WTC11 (cell line): ENCODE measurements around the gene PTPRN2. TPM values are rescaled to one million over a fixed set of nuclear protein-coding genes. Genes with fewer than 3 reads are reported as not detected.

ENCODE experiments used
- ATAC-seq: fragments of 200-7000 bp; cut with Tn5 transposase; 2 replicates; pipeline ENCODE4 v1.10.0; 2021; ENCODE audit warnings: mild to moderate bottlenecking, moderate library complexity
- CTCF ChIA-PET: fragments of 300-600 bp; sonication (Branson Sonifier 250); formaldehyde crosslinking; loops from one replicate; lab custom pipeline; 2021; ENCODE audit warnings: antibody characterized with exemption; lab: Charles Lee
- POLR2A ChIA-PET: fragments of 350-600 bp; sonication (Branson Sonifier 250); formaldehyde crosslinking; loops from one replicate; lab custom pipeline; 2021; ENCODE audit warnings: antibody characterized with exemption; lab: Charles Lee
- DNase-seq: peaks from one replicate; pipeline ENCODE4 v3.0.0; 2021; ENCODE audit warnings: low spot score
- H3K27ac Mint-ChIP-seq: 2 replicates; pipeline ENCODE4 v1.8.0; 2021; ENCODE audit warnings: mixed read lengths
- H3K27me3 Mint-ChIP-seq: 2 replicates; pipeline ENCODE4 v1.8.0; 2021; ENCODE audit warnings: low read depth, mild to moderate bottlenecking, moderate library complexity, mixed read lengths
- H3K36me3 Mint-ChIP-seq: 2 replicates; pipeline ENCODE4 v1.8.0; 2021; ENCODE audit warnings: mixed read lengths
- H3K4me1 Mint-ChIP-seq: 2 replicates; pipeline ENCODE4 v1.8.0; 2022; ENCODE audit warnings: mixed read lengths
- H3K4me3 Mint-ChIP-seq: 2 replicates; pipeline ENCODE4 v1.8.0; 2021; ENCODE audit warnings: mild to moderate bottlenecking, moderate library complexity, mixed read lengths
- H3K9me3 Mint-ChIP-seq: 2 replicates; pipeline ENCODE4 v1.8.0; 2021; ENCODE audit warnings: mixed read lengths
- CREM ChIP-seq: sonication (generic); formaldehyde crosslinking; IDR thresholded peaks from 2 replicates; pipeline ENCODE4 v1.8.1; 2022; ENCODE audit warnings: mild to moderate bottlenecking, missing genetic modification reagents, moderate library complexity
- FOXK1 ChIP-seq: sonication (generic); formaldehyde crosslinking; IDR thresholded peaks from 2 replicates; pipeline ENCODE4 v1.8.0; 2022; ENCODE audit warnings: mild to moderate bottlenecking, moderate library complexity, missing genetic modification reagents
- KAT7 ChIP-seq: sonication (generic); formaldehyde crosslinking; IDR thresholded peaks from 2 replicates; pipeline ENCODE4 v1.8.1; 2023; ENCODE audit warnings: missing genetic modification reagents, mild to moderate bottlenecking, borderline replicate concordance
- MYBL2 ChIP-seq: sonication (generic); formaldehyde crosslinking; IDR thresholded peaks from 2 replicates; pipeline ENCODE4 v1.8.1; 2023; ENCODE audit warnings: mild to moderate bottlenecking, moderate library complexity, missing genetic modification reagents
- NFATC4 ChIP-seq: fragments of 250-450 bp; sonication (Bioruptor Pico); IDR thresholded peaks from 2 replicates; pipeline ENCODE4 v1.9.0; 2021; ENCODE audit warnings: mild to moderate bottlenecking
- NFE2L1 ChIP-seq: sonication (generic); formaldehyde crosslinking; IDR thresholded peaks from 2 replicates; pipeline ENCODE4 v1.8.1; 2023; ENCODE audit warnings: missing genetic modification reagents
- NFYB ChIP-seq: sonication (generic); formaldehyde crosslinking; conservative IDR thresholded peaks from 2 replicates; pipeline ENCODE4 v1.8.0; 2022; ENCODE audit warnings: low read depth, missing genetic modification reagents
- NR1H2 ChIP-seq: sonication (generic); formaldehyde crosslinking; IDR thresholded peaks from 2 replicates; pipeline ENCODE4 v1.9.0; 2021; ENCODE audit warnings: mild to moderate bottlenecking, moderate library complexity, missing genetic modification reagents
- PRRX2 ChIP-seq: fragments of 250-450 bp; sonication (Bioruptor Pico); IDR thresholded peaks from 2 replicates; pipeline ENCODE4 v1.8.0; 2021; ENCODE audit warnings: mild to moderate bottlenecking
- SOX15 ChIP-seq: fragments of 250-450 bp; sonication (Bioruptor Pico); IDR thresholded peaks from 2 replicates; pipeline ENCODE4 v1.9.0; 2021; ENCODE audit warnings: mild to moderate bottlenecking
- TCF7 ChIP-seq: sonication (generic); formaldehyde crosslinking; IDR thresholded peaks from 2 replicates; pipeline ENCODE4 v1.8.0; 2022; ENCODE audit warnings: mild to moderate bottlenecking, low read depth, missing genetic modification reagents, moderate library complexity
- ZNF121 ChIP-seq: sonication (generic); formaldehyde crosslinking; IDR thresholded peaks from 2 replicates; pipeline ENCODE4 v1.8.0; 2023; ENCODE audit warnings: missing genetic modification reagents
- total RNA-seq: library from RNA; stranded (reverse); gene quantifications from 3 replicates; pipeline ENCODE4 v1.2.3, GENCODE V29; 2021
- TF ChIP-seq, protein P1 (sequence below): sonication (generic); formaldehyde crosslinking; conservative IDR thresholded peaks from 2 replicates; pipeline ENCODE4 v1.8.1; 2023; ENCODE audit warnings: mild to moderate bottlenecking, low read depth, missing genetic modification reagents, moderate library complexity
- TF ChIP-seq, protein P2 (sequence below): fragments of 250-450 bp; sonication (Bioruptor Pico); conservative IDR thresholded peaks from 2 replicates; pipeline ENCODE4 v1.9.0; 2021; ENCODE audit warnings: mild to moderate bottlenecking
- TF ChIP-seq, protein P3 (sequence below): sonication (generic); formaldehyde crosslinking; IDR thresholded peaks from 2 replicates; pipeline ENCODE4 v1.8.0; 2022; ENCODE audit warnings: mild to moderate bottlenecking, missing genetic modification reagents
- TF ChIP-seq, protein P4 (sequence below): sonication (generic); formaldehyde crosslinking; IDR thresholded peaks from 2 replicates; pipeline ENCODE4 v1.8.1; 2023; ENCODE audit warnings: mild to moderate bottlenecking, missing genetic modification reagents, moderate library complexity

The PTPRN2 gene
- total RNA-seq, 1 experiment from 2014 or later = 4.7 TPM

DNA sequence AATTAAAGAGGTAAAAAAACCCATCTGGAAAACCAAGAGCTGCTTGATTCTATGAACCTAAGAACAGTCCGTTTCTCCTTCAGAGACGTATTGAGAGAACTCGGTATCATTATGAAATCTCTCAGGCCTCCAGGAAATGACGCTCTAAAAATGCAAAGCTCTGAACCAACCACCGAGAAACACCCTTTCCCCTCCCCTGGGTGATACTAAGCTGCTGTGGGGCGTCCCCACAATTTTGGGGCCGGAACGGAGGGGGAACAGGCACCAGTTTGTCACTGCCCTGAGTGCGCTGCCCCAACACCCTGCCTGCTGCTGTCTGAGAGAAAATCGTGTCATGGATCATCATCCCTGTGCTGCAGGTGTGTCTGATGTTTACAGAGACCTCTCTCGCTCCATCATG is 741.4 kb downstream of the PTPRN2 start (continued):
- TF ChIP-seq, protein P1, sequence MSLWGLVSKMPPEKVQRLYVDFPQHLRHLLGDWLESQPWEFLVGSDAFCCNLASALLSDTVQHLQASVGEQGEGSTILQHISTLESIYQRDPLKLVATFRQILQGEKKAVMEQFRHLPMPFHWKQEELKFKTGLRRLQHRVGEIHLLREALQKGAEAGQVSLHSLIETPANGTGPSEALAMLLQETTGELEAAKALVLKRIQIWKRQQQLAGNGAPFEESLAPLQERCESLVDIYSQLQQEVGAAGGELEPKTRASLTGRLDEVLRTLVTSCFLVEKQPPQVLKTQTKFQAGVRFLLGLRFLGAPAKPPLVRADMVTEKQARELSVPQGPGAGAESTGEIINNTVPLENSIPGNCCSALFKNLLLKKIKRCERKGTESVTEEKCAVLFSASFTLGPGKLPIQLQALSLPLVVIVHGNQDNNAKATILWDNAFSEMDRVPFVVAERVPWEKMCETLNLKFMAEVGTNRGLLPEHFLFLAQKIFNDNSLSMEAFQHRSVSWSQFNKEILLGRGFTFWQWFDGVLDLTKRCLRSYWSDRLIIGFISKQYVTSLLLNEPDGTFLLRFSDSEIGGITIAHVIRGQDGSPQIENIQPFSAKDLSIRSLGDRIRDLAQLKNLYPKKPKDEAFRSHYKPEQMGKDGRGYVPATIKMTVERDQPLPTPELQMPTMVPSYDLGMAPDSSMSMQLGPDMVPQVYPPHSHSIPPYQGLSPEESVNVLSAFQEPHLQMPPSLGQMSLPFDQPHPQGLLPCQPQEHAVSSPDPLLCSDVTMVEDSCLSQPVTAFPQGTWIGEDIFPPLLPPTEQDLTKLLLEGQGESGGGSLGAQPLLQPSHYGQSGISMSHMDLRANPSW (CRISPR knock-in tag) = no peak
- TF ChIP-seq TCF7 (CRISPR knock-in tag) (no peak), ZNF121 (CRISPR knock-in tag) (no peak), KAT7 (CRISPR knock-in tag) (no peak), NFATC4 (CRISPR knock-in tag) (no peak), MYBL2 (no peak)
- TF ChIP-seq, protein P2, sequence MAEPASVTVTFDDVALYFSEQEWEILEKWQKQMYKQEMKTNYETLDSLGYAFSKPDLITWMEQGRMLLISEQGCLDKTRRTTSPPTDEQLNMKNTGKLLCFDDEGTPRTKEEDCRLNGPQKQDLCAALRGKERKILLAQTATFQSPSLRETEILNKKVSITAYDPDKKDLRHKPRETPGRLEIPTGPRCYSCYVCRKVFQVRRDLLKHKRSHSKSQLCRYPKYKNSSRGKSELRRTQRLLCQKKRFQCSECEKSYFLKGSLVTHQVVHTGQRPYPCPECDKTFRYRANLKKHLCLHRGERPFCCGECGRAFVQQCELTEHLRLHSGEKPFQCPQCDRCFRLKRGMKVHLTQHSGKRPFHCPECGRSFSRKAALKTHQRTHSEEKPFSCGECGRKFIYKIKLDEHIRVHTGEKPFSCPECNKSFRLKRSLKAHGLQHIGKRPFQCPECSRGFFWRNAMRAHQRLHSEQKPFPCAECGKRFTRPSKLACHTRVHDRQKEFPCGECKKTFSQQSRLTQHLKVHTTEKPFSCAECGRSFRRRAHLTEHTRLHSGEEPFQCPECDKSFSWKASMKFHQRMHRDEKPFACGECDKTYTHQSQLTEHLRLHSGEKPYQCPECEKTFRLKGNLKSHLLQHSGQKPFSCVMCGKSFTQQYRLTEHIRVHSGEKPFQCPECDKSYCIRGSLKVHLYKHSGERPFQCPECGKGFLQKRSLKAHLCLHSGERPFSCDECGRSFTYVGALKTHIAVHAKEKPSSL = no peak

DNA sequence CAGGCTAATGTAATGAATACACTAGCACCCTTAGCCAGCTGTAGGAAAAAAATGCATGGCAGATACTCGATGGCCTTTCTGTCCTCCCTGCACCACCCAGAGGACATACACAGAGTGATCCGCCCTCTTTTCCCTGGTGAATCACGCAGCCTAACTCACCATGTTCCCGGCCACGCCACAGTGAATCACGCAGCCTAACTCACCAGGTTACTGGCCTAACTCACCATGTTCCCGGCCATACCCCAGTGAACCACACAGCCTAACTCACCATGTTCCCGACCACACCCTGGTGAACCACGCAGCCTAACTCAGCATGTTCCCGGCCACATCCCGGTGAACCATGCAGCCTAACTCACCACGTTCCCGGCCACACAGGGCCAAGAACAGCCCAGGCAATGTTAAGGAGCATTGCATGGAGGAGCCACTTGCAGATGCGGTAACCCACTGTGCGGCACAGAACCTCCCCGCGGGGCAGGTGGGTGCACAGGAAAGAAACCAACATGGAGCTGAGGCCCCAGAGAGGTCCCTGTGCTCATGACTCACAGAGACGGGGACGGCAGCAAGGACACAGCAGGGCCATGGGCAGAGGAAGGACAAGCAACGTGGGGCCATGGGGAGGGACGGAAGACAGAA is 742.3 kb downstream of the PTPRN2 start:
- no peak overlapping the region for H3K4me3 Mint-ChIP-seq
- no peak overlapping the region for H3K27ac Mint-ChIP-seq
- POLR2A ChIA-PET = no interaction called here

DNA sequence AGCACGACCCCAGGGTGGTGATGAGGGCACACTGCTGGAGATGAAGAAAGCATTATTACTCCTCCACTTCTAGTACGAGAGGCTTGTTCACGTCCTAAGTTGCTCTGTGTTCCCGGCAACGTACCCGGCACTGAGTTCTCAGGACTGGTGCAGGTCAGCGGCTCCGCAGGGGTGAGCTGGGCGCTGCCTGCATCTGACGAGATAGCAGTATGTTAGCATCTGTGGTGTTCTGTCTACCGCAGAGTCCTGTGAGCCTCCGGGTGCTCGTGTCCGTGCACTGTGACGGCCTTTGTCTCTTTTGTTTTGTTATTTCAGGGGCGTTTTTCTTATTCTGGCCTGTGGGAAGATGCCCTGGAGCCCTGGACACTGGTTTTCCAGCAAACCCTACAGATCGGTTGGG is 743.0 kb downstream of the PTPRN2 start:
- ChIA-PET POLR2A (no interaction called here), CTCF (no interaction called here)
- no peak for DNase-seq
- H3K9me3 Mint-ChIP-seq = peaks cover 16% of the 10 kb centered on the region
- ATAC-seq = no peak
- H3K36me3 Mint-ChIP-seq = peaks cover 16% of the 10 kb centered on the region
- H3K4me3 Mint-ChIP-seq = no peak overlapping the region
- TF ChIP-seq CREM (CRISPR knock-in tag) (no peak), NR1H2 (CRISPR knock-in tag) (no peak), SOX15 (no peak), FOXK1 (CRISPR knock-in tag) (no peak)
- TF ChIP-seq, protein P3, sequence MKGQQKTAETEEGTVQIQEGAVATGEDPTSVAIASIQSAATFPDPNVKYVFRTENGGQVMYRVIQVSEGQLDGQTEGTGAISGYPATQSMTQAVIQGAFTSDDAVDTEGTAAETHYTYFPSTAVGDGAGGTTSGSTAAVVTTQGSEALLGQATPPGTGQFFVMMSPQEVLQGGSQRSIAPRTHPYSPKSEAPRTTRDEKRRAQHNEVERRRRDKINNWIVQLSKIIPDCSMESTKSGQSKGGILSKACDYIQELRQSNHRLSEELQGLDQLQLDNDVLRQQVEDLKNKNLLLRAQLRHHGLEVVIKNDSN = no peak
- TF ChIP-seq, protein P4, sequence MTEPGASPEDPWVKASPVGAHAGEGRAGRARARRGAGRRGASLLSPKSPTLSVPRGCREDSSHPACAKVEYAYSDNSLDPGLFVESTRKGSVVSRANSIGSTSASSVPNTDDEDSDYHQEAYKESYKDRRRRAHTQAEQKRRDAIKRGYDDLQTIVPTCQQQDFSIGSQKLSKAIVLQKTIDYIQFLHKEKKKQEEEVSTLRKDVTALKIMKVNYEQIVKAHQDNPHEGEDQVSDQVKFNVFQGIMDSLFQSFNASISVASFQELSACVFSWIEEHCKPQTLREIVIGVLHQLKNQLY (CRISPR knock-in tag) = no peak
- TF ChIP-seq, all 79 proteins: peak for 0
- Mint-ChIP-seq H3K27me3 (no peaks in the 10 kb centered on the region), H3K4me1 (peaks cover 21% of the 10 kb centered on the region), H3K27ac (no peak overlapping the region)

More for the DNA sequence above, 742.3 kb downstream of the PTPRN2 start:
- no peaks in the 10 kb centered on the region for H3K27me3 Mint-ChIP-seq
- H3K36me3 Mint-ChIP-seq = peaks cover 20% of the 10 kb centered on the region
- H3K9me3 Mint-ChIP-seq = peaks cover 21% of the 10 kb centered on the region
- H3K4me1 Mint-ChIP-seq = peaks cover 21% of the 10 kb centered on the region
- CTCF ChIA-PET = no interaction called here
- ATAC-seq (no peak), DNase-seq (no peak)
- TF ChIP-seq NFYB (CRISPR knock-in tag) (no peak), NFE2L1 (no peak), KAT7 (CRISPR knock-in tag) (no peak), PRRX2 (CRISPR knock-in tag) (no peak)
